Hepatocyte (in vitro differentiated cells): ENCODE results near the gene AGAP5. TPM values are rescaled to one million over a fixed set of nuclear protein-coding genes. Genes with fewer than 3 reads are reported as not detected.
"Not testable (repeated sequence)": the region's sequence is repeated elsewhere in the genome, so short reads cannot be mapped to it uniquely, and the experiment has no call there.

Source experiments
- DNase-seq: peaks from one replicate; pipeline ENCODE4 v3.0.0-alpha.2; 2016; ENCODE audit warnings: low spot score
- H2AFZ ChIP-seq: fragments of 200-600 bp; sonication (generic); 2 replicates; pipeline ENCODE4 v1.6.0; 2016; ENCODE audit warnings: antibody characterized with exemption, mild to moderate bottlenecking
- H3K27ac ChIP-seq: fragments of 200-600 bp; sonication (generic); 2 replicates; pipeline ENCODE4 v1.5.1; 2016; ENCODE audit warnings: mild to moderate bottlenecking
- H3K27me3 ChIP-seq: fragments of 200-600 bp; sonication (generic); 2 replicates; pipeline ENCODE4 v1.6.1; 2016
- H3K36me3 ChIP-seq: fragments of 200-600 bp; sonication (generic); replicated peaks from 2 replicates; pipeline ENCODE4 v1.5.1; 2016; ENCODE audit warnings: low read depth; ENCODE audit not compliant: insufficient read depth
- H3K4me1 ChIP-seq: fragments of 200-600 bp; sonication (generic); 2 replicates; pipeline ENCODE4 v1.5.1; 2016; ENCODE audit warnings: mild to moderate bottlenecking, moderate library complexity; ENCODE audit not compliant: insufficient read depth
- H3K4me2 ChIP-seq: fragments of 200-600 bp; sonication (generic); 2 replicates; pipeline ENCODE4 v1.6.0; 2016
- H3K4me3 ChIP-seq: fragments of 200-600 bp; sonication (generic); 2 replicates; pipeline ENCODE4 v1.5.1; 2016; ENCODE audit warnings: mild to moderate bottlenecking
- H3K79me2 ChIP-seq: fragments of 200-600 bp; sonication (generic); 2 replicates; pipeline ENCODE4 v1.6.0; 2017; ENCODE audit warnings: mild to moderate bottlenecking
- H3K9me2 ChIP-seq: fragments of 200-600 bp; sonication (generic); replicated peaks from 2 replicates; pipeline ENCODE4 v1.6.0; 2017; ENCODE audit warnings: mild to moderate bottlenecking; ENCODE audit not compliant: insufficient read depth
- H3K9me3 ChIP-seq: fragments of 200-600 bp; sonication (generic); 2 replicates; pipeline ENCODE4 v1.5.1; 2016; ENCODE audit warnings: low read depth, mild to moderate bottlenecking
- H4K20me1 ChIP-seq: fragments of 200-600 bp; sonication (generic); 2 replicates; pipeline ENCODE4 v1.6.0; 2016; ENCODE audit warnings: mild to moderate bottlenecking; ENCODE audit not compliant: insufficient read depth, poor library complexity, severe bottlenecking
- CTCF ChIP-seq: fragments of 200-600 bp; sonication (generic); IDR thresholded peaks from 2 replicates; pipeline ENCODE4 v1.5.1; 2016; ENCODE audit warnings: antibody characterized with exemption, mild to moderate bottlenecking; ENCODE audit not compliant: poor library complexity
- EZH2 ChIP-seq: fragments of 200-600 bp; sonication (generic); IDR thresholded peaks from 2 replicates; pipeline ENCODE4 v1.6.1; 2016; ENCODE audit warnings: antibody characterized with exemption, mild to moderate bottlenecking, borderline replicate concordance
- EZH2phosphoT487 ChIP-seq: fragments of 200-600 bp; sonication (generic); IDR thresholded peaks from one replicate; pipeline ENCODE4 v1.6.1; 2018; ENCODE audit warnings: antibody characterized with exemption, mild to moderate bottlenecking, low read depth, moderate library complexity; ENCODE audit not compliant: unreplicated experiment, severe bottlenecking
- WGBS: methylation state at CpG from one replicate; pipeline ENCODE4 v1.1.6; 2016; ENCODE audit warnings: low lambda C conversion rate; ENCODE audit errors: missing lambda C conversion rate; 5-methylcytosine and 5-hydroxymethylcytosine counted together
- polyA plus RNA-seq: library from polyadenylated mRNA; unstranded; fragments of >200 nt; fragmentation: Nextera tagmentation; extraction: Ambion mirVana; gene quantifications from 2 replicates; pipeline ENCODE4 v1.2.1, GENCODE V29; 2016
- total RNA-seq: library from RNA; depleted of rRNA; stranded (reverse); fragments of >200 nt; gene quantifications from 2 replicates; pipeline ENCODE4 v1.2.3, GENCODE V29; 2014

Gene AGAP5
- 3.6 and 5.5 TPM in 2 replicates for total RNA-seq
- polyA plus RNA-seq = 1.9 and 2.4 TPM in 2 replicates

GRCh38 chr10:73697675-73698159 lies at the start of gene AGAP5:
AGAP5 (minus strand) TSS chr10:73698109; CDS start chr10:73697755, 354 bp downstream.
- H3K4me1 ChIP-seq, H3K36me3 ChIP-seq, H4K20me1 ChIP-seq, H3K4me2 ChIP-seq, H2AFZ ChIP-seq, H3K9me3 ChIP-seq, H3K27ac ChIP-seq, DNase-seq, H3K9me2 ChIP-seq, H3K27me3 ChIP-seq, H3K79me2 ChIP-seq, H3K4me3 ChIP-seq: not testable (repeated sequence)
- 99% methylated on average over 11 of the region's 16 CpGs for WGBS

DNA sequence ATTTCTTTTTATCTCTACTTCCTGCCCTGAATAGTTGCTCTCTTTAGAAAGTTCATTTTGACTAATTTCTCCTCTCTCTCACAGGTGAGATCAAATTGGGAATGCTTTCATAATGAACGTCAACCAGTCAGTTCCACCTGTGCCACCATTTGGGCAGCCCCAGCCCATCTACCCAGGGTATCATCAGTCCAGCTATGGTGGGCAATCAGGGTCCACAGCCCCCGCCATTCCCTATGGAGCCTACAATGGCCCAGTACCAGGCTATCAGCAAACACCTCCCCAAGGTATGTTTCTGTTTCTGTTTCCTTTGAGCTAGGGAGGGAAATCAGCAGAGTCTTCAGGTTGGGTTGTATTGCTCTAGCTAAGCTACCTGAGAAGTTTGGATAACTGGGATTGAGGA lies 48.8 kb upstream of the AGAP5 start:
- no peaks in the 10 kb centered on the region for H3K36me3 ChIP-seq
- TF ChIP-seq EZH2 (no peak), CTCF (no peak), EZH2phosphoT487 (no peak)
- peaks cover 90% of the 10 kb centered on the region for H3K79me2 ChIP-seq
- H3K9me2 ChIP-seq = no peaks in the 10 kb centered on the region
- no peak overlapping the region for H3K27ac ChIP-seq
- 91% methylated on average over 2 of the region's 2 CpGs for WGBS
- H3K4me1 ChIP-seq = peaks cover 19% of the 10 kb centered on the region
- H3K4me2 ChIP-seq = no peak overlapping the region
- no peaks in the 10 kb centered on the region for H3K27me3 ChIP-seq
- H2AFZ ChIP-seq = no peak overlapping the region
- H4K20me1 ChIP-seq = peaks cover 10% of the 10 kb centered on the region
- H3K4me3 ChIP-seq = no peak overlapping the region
- no peak for DNase-seq
- no peaks in the 10 kb centered on the region for H3K9me3 ChIP-seq

DNA sequence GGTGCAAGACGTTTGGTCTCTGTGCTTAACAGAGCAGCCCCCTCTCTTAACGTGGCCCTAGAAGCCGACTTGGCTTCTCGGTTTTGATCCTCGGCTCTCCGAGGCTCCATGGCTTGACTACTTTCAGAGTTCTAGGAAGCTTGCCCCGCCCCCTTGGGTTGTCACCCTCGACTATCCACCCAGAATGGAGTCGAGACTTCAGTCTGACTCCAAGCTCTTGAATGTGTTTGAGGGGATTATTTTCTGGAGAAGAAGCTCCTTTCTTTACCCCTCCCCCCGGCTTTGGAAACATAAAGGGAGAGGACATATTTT lies 46.7 kb upstream of the AGAP5 start:
- Histone ChIP-seq H3K27ac (peak overlapping the region; percentile 97), H3K9me2 (no peaks in the 10 kb centered on the region), H3K4me1 (peaks cover 19% of the 10 kb centered on the region), H3K4me3 (peak overlapping the region; percentile 72), H3K9me3 (no peaks in the 10 kb centered on the region), H3K36me3 (no peaks in the 10 kb centered on the region), H3K27me3 (no peaks in the 10 kb centered on the region), H3K4me2 (peak overlapping the region; percentile 93), H4K20me1 (no peaks in the 10 kb centered on the region), H3K79me2 (peaks cover 77% of the 10 kb centered on the region), H2AFZ (peak overlapping the region; percentile 52)
- 0% methylated on average over 10 of the region's 10 CpGs for WGBS
- TF ChIP-seq CTCF = no peak
- TF ChIP-seq EZH2 = no peak
- TF ChIP-seq EZH2phosphoT487 = no peak
- peak; percentile 85 for DNase-seq

DNA sequence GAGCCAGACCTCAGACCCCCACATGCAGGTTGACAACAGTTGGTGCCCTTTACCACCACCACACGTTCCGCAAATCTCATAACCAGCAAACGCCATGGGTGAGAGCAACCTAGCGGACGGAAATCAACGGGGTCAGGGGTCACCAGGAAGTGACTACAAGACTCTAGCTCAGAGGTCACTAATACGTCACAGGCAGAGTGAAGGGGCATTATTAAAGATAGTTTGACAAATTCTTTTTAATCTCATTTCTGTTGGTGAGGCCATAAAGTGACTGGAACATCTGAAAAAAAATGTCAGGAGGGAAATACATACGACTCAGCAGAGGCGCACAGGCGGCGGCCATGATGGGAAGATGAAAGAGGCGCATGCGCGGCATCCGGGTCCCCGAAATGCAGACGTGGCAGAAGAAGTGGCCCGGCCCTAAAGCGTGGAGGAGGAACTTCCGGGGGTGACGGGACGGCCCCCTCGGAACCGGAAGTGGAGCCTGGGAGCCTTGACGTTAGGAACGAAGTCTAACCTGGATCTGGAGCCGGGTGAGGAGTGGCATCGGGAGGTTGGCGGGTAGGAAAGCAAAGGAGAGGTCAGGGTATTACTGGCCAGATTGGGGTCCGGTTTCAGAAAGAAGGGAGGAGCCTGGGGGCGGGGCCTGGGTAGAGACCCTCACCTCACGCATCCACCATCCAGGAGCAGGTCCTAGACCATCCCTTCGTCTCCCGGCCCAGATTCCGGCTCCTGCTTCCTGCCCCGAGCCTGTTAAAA lies 46.2 kb upstream of the AGAP5 start, which contains the start of gene SEC24C:
Gene SEC24C, plus strand, starts transcription at position 468 of the 759 bp plus-strand sequence. CDS start 2,461 bp downstream, outside the sequence.
- peak; percentile 98 for DNase-seq
- Histone ChIP-seq H3K4me2 (peak within 1 kb of the TSS; percentile 93), H3K9me3 (no peaks in the 10 kb centered on the region), H2AFZ (peak within 1 kb of the TSS; percentile 67), H3K79me2 (peaks cover 74% of the 10 kb centered on the region), H3K27ac (peak within 1 kb of the TSS; percentile 97), H4K20me1 (no peaks in the 10 kb centered on the region), H3K27me3 (no peaks in the 10 kb centered on the region), H3K36me3 (no peaks in the 10 kb centered on the region), H3K4me3 (peak within 1 kb of the TSS; percentile 72), H3K4me1 (peaks cover 19% of the 10 kb centered on the region), H3K9me2 (no peaks in the 10 kb centered on the region)
- WGBS = 1% methylated on average over 36 of the region's 36 CpGs
- no peak for TF ChIP-seq EZH2phosphoT487
- no peak for TF ChIP-seq CTCF
- TF ChIP-seq EZH2 = no peak
